SK-N-SH (cell line): ENCODE results near the gene FBXW11. TPM values are rescaled to one million over a fixed set of nuclear protein-coding genes. Genes with fewer than 3 reads are reported as not detected.

Experiments
- CTCF ChIA-PET: fragments of 300-600, 350-600 bp; formaldehyde crosslinking; extraction: SDS; loops from one replicate; lab custom pipeline; 2021; lab: Yijun Ruan, JAX
- POLR2A ChIA-PET: fragments of 350-600 bp; sonication (Branson Sonifier 250); formaldehyde crosslinking; extraction: SDS; loops from one replicate; lab custom pipeline; 2020; ENCODE audit warnings: antibody characterized with exemption, inconsistent platforms; lab: Yijun Ruan, JAX
- DNase-seq: peaks from one replicate; pipeline ENCODE4 v3.0.0; 2012
- H2AFZ ChIP-seq: fragments of 200-600 bp; sonication (generic); 2 replicates; pipeline ENCODE4 v1.8.1; 2016; ENCODE audit warnings: antibody characterized with exemption, mild to moderate bottlenecking, low read depth
- H3F3A ChIP-seq: fragments of 200-600 bp; sonication (generic); replicated peaks from 2 replicates; pipeline ENCODE3; 2016; ENCODE audit warnings: antibody characterized with exemption, mild to moderate bottlenecking; ENCODE audit not compliant: insufficient read depth
- H3K27ac ChIP-seq, 2 experiments: fragments of 200-500 bp in 1 of 2; fragments of 200-600 bp in 1 of 2; sonication (Bioruptor generic) in 1 of 2; sonication (generic), shearing (Covaris generic) in 1 of 2; 2 replicates each; pipeline versions ENCODE4 v1.5.1 to v1.6.1; 2014 to 2016; ENCODE audit warnings: low read depth in 2 of 2, inconsistent platforms in 1 of 2, low read length in 1 of 2, mild to moderate bottlenecking in 1 of 2, mixed read lengths in 1 of 2
- H3K27me3 ChIP-seq: fragments of 200-600 bp; sonication (generic), shearing (Covaris generic); 2 replicates; pipeline ENCODE4 v1.6.1; 2016; ENCODE audit warnings: mixed run types; ENCODE audit not compliant: insufficient read depth
- H3K36me3 ChIP-seq, 2 experiments: fragments of 200-500 bp in 1 of 2; fragments of 200-600 bp in 1 of 2; sonication (Bioruptor generic) in 1 of 2; sonication (generic) in 1 of 2; replicated peaks in 1 of 2; 2 replicates each; pipeline versions ENCODE3 to v1.5.1; 2014 to 2016; ENCODE audit warnings: low read length in 1 of 2, mild to moderate bottlenecking in 1 of 2; ENCODE audit not compliant: insufficient read depth in 2 of 2, control insufficient read depth in 1 of 2
- H3K4me1 ChIP-seq, 2 experiments: fragments of 200-500 bp in 1 of 2; fragments of 200-600 bp in 1 of 2; sonication (Bioruptor generic) in 1 of 2; sonication (generic), shearing (Covaris generic) in 1 of 2; 2 replicates each; pipeline versions ENCODE4 v1.5.1 to v1.6.1; 2014 to 2016; ENCODE audit warnings: low read depth in 1 of 2, low read length in 1 of 2, mixed run types in 1 of 2; ENCODE audit not compliant: insufficient read depth in 2 of 2, control insufficient read depth in 1 of 2
- H3K4me2 ChIP-seq: fragments of 200-600 bp; sonication (generic), shearing (Covaris generic); 2 replicates; pipeline ENCODE4 v1.6.1; 2017; ENCODE audit warnings: mixed run types
- H3K4me3 ChIP-seq, 2 experiments: fragments of 200-500 bp in 1 of 2; fragments of 200-600 bp in 1 of 2; sonication (Bioruptor generic) in 1 of 2; sonication (generic), shearing (Covaris generic) in 1 of 2; 2 replicates each; pipeline versions ENCODE4 v1.5.1 to v1.8.1; 2014 to 2016; ENCODE audit warnings: low read depth in 2 of 2, inconsistent platforms in 1 of 2, low read length in 1 of 2, mild to moderate bottlenecking in 1 of 2, mixed read lengths in 1 of 2, moderate library complexity in 1 of 2
- H3K79me2 ChIP-seq: fragments of 200-600 bp; sonication (generic); 2 replicates; pipeline ENCODE4 v1.8.1; 2017; ENCODE audit warnings: mild to moderate bottlenecking; ENCODE audit not compliant: insufficient read depth
- H3K9ac ChIP-seq: fragments of 200-600 bp; sonication (generic); 2 replicates; pipeline ENCODE4 v1.6.1; 2017; ENCODE audit warnings: mixed run types
- H3K9me2 ChIP-seq: fragments of 200-600 bp; sonication (generic); 2 replicates; pipeline ENCODE4 v1.6.1; 2017; ENCODE audit warnings: mixed run types
- H3K9me3 ChIP-seq: fragments of 200-600 bp; sonication (generic); 2 replicates; pipeline ENCODE4 v1.6.1; 2017; ENCODE audit warnings: mixed run types, mild to moderate bottlenecking, moderate library complexity
- H4K20me1 ChIP-seq: fragments of 200-600 bp; sonication (generic); 2 replicates; pipeline ENCODE4 v1.6.1; 2017; ENCODE audit warnings: mild to moderate bottlenecking, mixed run types; ENCODE audit not compliant: insufficient read depth
- CHD2 ChIP-seq: fragments of 150-350 bp; IDR thresholded peaks from 2 replicates; pipeline ENCODE4 v1.6.1; 2018; ENCODE audit warnings: low read length; ENCODE audit not compliant: partially characterized antibody
- ELF1 ChIP-seq: IDR thresholded peaks from 2 replicates; pipeline ENCODE4 v1.4.0; 2012
- EP300 ChIP-seq, 2 experiments: IDR thresholded peaks; 2 replicates each; pipeline versions ENCODE4 v1.4.0 to v1.6.1; 2012; ENCODE audit warnings: borderline replicate concordance in 1 of 2, low read depth in 1 of 2, low read length in 1 of 2
- FOXM1 ChIP-seq: IDR thresholded peaks from 2 replicates; pipeline ENCODE4 v1.4.0; 2012; ENCODE audit warnings: low read depth, mild to moderate bottlenecking
- GABPA ChIP-seq: IDR thresholded peaks from 2 replicates; pipeline ENCODE4 v1.4.0; 2012; ENCODE audit warnings: low read depth, mild to moderate bottlenecking
- GATA2 ChIP-seq: sonication (generic); formaldehyde crosslinking; IDR thresholded peaks from 2 replicates; pipeline ENCODE4 v1.5.0; 2020; ENCODE audit warnings: mild to moderate bottlenecking, missing genetic modification reagents
- MEF2A ChIP-seq: IDR thresholded peaks from 2 replicates; pipeline ENCODE4 v1.4.0; 2012; ENCODE audit warnings: low read depth, borderline replicate concordance
- MXI1 ChIP-seq: IDR thresholded peaks from 2 replicates; pipeline ENCODE4 v1.6.1; 2012; ENCODE audit warnings: mild to moderate bottlenecking, low read depth, low read length, improper control_type of control experiment
- NRF1 ChIP-seq: IDR thresholded peaks from 2 replicates; pipeline ENCODE4 v1.6.1; 2012; ENCODE audit warnings: low read depth, mild to moderate bottlenecking, low read length
- POLR2AphosphoS5 ChIP-seq: IDR thresholded peaks from 2 replicates; pipeline ENCODE4 v1.6.1; 2012; ENCODE audit warnings: low read depth, low read length
- RCOR1 ChIP-seq: fragments of 150-350 bp; IDR thresholded peaks from 2 replicates; pipeline ENCODE4 v1.6.1; 2017; ENCODE audit warnings: antibody characterized with exemption, low read length
- REST ChIP-seq: IDR thresholded peaks from 2 replicates; pipeline ENCODE4 v1.6.1; 2012; ENCODE audit warnings: mild to moderate bottlenecking, low read depth, low read length, moderate library complexity
- RFX5 ChIP-seq: IDR thresholded peaks from 2 replicates; pipeline ENCODE4 v1.6.1; 2012; ENCODE audit warnings: mild to moderate bottlenecking, improper control_type of control experiment, low read length
- SIN3A ChIP-seq: IDR thresholded peaks from 2 replicates; pipeline ENCODE4 v1.6.1; 2012; ENCODE audit warnings: low read depth, mild to moderate bottlenecking, low read length, moderate library complexity, borderline replicate concordance
- SMC3 ChIP-seq: IDR thresholded peaks from 2 replicates; pipeline ENCODE4 v1.6.1; 2012; ENCODE audit warnings: low read depth, low read length, improper control_type of control experiment
- TAF1 ChIP-seq: IDR thresholded peaks from 2 replicates; pipeline ENCODE4 v1.6.1; 2012; ENCODE audit warnings: low read depth, mild to moderate bottlenecking, low read length, moderate library complexity, borderline replicate concordance
- TCF12 ChIP-seq: IDR thresholded peaks from 2 replicates; pipeline ENCODE4 v1.4.0; 2012
- TEAD4 ChIP-seq: IDR thresholded peaks from 2 replicates; pipeline ENCODE4 v1.4.0; 2012; ENCODE audit warnings: mild to moderate bottlenecking, borderline replicate concordance; ENCODE audit not compliant: insufficient read depth
- USF1 ChIP-seq: IDR thresholded peaks from 2 replicates; pipeline ENCODE4 v1.4.0; 2012; ENCODE audit warnings: low read depth, borderline replicate concordance
- USF2 ChIP-seq: fragments of 150-350 bp; IDR thresholded peaks from 2 replicates; pipeline ENCODE4 v1.6.1; 2017; ENCODE audit warnings: antibody characterized with exemption, low read length, low read depth, borderline replicate concordance
- whole genome bisulfite sequencing: methylation state at CpG from one replicate; pipeline ENCODE4 v1.1.6; 2017; ENCODE audit warnings: low lambda C conversion rate; 5-methylcytosine and 5-hydroxymethylcytosine counted together
- polyA plus RNA-seq, 3 experiments: library from polyadenylated mRNA; depleted of rRNA; stranded (reverse); fragments of >200 nt; gene quantifications; 2 replicates each; pipeline ENCODE4 v1.2.3, GENCODE V29; 2012

The FBXW11 gene
- polyA plus RNA-seq, 1 of the 3 experiments (the other 2 are of a cell fraction), result 37.5 TPM

DNA sequence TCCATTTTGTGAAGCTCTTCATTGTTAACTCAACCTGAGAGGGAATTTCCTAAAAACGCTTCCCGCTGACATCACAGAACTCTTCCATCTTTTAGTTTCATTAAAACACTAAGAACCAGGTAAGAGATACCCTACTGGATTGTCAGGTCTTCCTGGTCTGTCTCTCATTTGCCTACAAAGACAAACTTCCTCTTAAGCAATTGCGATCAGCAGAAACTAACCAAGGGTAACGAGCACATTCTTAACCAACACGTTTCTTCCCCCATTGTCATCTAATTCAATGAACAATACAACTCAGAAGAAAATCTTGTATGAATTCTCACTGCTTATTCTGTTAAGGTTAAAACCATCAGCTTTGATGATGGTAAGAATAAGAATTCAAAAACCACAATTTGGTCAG, 6.6 kb downstream of the FBXW11 start:
- Histone ChIP-seq H3K27ac (no peak overlapping the region), H3K9me3 (no peaks in the 10 kb centered on the region), H3K9me2 (no peaks in the 10 kb centered on the region), H3F3A (peaks cover 6% of the 10 kb centered on the region), H3K4me1 (peaks cover 17% of the 10 kb centered on the region in 2 experiments), H3K4me3 (no peak overlapping the region), H4K20me1 (peaks cover 97% of the 10 kb centered on the region), H3K9ac (no peak overlapping the region), H3K27me3 (no peaks in the 10 kb centered on the region), H3K79me2 (peaks cover 100% of the 10 kb centered on the region), H3K36me3 (peaks cover 8 to 11% of the 10 kb centered on the region in 2 experiments), H2AFZ (no peak overlapping the region), H3K4me2 (no peak overlapping the region)
- DNase-seq, result no peak
- WGBS, result 95% methylated on average over 5 of the region's 5 CpGs
- CTCF ChIA-PET, result interaction anchor here (1.0 kb wide), 1 partner anchor 581 kb away, joined by 4 read pairs; no protein-coding TSS in a partner anchor
- POLR2A ChIA-PET, result interaction anchor here (0.7 kb wide), 1 partner anchor 71 kb away, joined by 3 read pairs; no protein-coding TSS in a partner anchor
- TF ChIP-seq ELF1 (no peak), GATA2 (CRISPR knock-in tag) (no peak), USF1 (no peak), FOXM1 (no peak), RCOR1 (no peak), GABPA (no peak), SIN3A (no peak), REST (no peak), RFX5 (no peak), CHD2 (no peak), MEF2A (no peak), EP300 (IDR thresholded peaks at IDR 0.05; ENCODE audit: borderline replicate concordance in 1 of 2, low read depth in 1 of 2, low read length in 1 of 2) (no peak), TAF1 (no peak), TCF12 (no peak), USF2 (no peak), TEAD4 (no peak), SMC3 (no peak), NRF1 (no peak), POLR2AphosphoS5 (no peak), MXI1 (no peak)
